Fibroblast of pulmonary artery (primary cell): ENCODE data around the gene EVA1C.

Experiments used
- DNase-seq: peaks from one replicate; pipeline ENCODE4 v3.0.0-alpha.2; 2010; ENCODE audit warnings: low read depth
- H3K4me3 ChIP-seq: replicated peaks from 2 replicates; pipeline ENCODE4 v1.5.1; 2011; ENCODE audit warnings: low read depth, mild to moderate bottlenecking, control low read depth, low read length, moderate library complexity
- TF ChIP-seq, protein P1 (sequence below): IDR thresholded peaks from 2 replicates; pipeline ENCODE4 v1.5.1; 2011; ENCODE audit warnings: mild to moderate bottlenecking, control low read depth, low read length, inconsistent platforms; ENCODE audit errors: missing control alignments

The EVA1C gene

DNA sequence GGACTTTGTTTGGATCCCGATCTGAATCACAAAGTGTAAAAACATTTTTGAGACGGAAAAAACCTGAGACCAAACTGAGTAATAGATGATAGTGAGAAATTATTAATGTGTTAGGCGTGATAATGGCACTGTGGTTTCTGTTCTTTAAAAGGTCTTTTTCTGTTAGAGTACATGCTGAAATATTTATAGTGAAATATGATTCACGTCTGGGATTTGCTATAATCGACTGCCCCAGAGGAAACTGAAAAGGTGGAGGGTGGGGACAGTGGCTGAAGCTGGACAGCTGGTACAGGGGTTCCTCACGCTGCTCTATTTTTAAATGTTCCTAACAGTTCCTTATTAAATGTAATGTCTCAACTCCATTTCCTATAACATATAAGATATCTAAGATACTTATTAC lies 30.9 kb upstream of the EVA1C start:
- TF ChIP-seq, protein P1, sequence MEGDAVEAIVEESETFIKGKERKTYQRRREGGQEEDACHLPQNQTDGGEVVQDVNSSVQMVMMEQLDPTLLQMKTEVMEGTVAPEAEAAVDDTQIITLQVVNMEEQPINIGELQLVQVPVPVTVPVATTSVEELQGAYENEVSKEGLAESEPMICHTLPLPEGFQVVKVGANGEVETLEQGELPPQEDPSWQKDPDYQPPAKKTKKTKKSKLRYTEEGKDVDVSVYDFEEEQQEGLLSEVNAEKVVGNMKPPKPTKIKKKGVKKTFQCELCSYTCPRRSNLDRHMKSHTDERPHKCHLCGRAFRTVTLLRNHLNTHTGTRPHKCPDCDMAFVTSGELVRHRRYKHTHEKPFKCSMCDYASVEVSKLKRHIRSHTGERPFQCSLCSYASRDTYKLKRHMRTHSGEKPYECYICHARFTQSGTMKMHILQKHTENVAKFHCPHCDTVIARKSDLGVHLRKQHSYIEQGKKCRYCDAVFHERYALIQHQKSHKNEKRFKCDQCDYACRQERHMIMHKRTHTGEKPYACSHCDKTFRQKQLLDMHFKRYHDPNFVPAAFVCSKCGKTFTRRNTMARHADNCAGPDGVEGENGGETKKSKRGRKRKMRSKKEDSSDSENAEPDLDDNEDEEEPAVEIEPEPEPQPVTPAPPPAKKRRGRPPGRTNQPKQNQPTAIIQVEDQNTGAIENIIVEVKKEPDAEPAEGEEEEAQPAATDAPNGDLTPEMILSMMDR, result no peak
- no peak for DNase-seq
- no peak overlapping the region for H3K4me3 ChIP-seq

DNA sequence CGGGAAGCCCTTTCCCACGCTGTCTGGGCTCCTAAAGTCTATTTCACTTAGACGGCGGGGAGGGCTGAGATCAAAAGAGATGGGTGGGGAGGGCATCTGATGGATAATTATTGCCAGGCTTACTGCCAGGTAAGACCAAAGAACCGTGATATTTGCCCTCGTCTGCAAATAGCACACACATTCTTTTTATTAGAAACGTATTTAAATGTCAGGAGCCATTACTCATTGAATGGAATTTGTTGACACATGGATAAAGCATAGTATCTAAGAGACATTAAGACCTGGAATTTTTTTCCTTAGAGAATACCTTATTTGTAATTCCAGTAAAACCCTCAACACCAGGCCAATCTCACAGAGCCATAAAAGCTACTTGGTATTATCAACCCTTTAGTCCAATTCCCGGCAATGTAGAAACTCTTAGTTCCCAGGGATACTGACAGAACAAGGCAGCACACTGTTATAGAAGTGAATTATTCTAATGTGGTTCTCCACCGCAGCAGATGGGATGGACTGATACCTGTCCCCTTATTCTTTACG lies 30.3 kb upstream of the EVA1C start:
- TF ChIP-seq, protein P1, result no peak
- H3K4me3 ChIP-seq, result no peak overlapping the region
- DNase-seq, result peak; percentile 54

DNA sequence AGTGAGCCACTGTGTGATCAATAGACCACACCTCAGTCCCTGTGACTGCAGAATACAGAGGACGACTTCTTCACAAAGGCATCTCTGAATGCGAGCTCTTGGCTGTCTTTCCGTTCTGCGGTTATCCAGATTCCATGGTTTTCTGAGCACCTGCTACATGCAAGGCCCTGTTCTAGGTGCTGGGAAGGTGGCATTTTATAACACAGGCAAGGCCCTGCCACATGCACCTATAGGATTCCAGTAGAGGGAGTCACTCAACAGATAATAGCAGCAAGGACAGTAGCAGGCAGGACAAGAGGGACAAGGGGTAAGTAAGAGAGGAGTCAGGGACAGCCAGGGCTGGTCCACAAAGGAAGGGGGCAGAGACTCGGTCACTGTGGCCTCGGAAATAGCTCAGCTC lies 28.7 kb upstream of the EVA1C start:
- no peak for DNase-seq
- no peak overlapping the region for H3K4me3 ChIP-seq
- TF ChIP-seq, protein P1, result no peak

- H3K4me3 ChIP-seq, result no peak overlapping the region
- TF ChIP-seq, protein P1, result no peak
- DNase-seq, result no peak
Observed at GRCh38 chr21:32386195-32386870, 26.2 kb upstream of the EVA1C start.

DNA sequence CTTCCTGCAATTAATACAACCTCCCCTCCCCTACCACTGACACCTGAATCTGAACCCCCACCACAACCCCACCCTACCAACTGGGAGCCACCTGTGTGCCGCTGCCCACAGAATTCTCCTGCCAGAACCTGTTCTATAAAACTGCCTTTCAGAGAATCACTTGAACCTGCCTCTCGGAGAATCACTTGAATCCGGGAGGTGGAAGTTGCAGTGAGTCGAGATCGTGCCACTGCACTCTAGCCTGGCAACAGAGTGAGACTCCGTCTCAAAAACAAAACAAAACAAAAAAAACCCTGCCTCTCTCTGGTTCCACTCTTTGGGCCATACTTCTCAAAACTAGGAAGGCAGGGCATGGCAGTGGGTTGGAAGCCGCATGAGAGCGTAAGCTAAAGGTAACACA lies 25.4 kb upstream of the EVA1C start:
- H3K4me3 ChIP-seq, result no peak overlapping the region
- DNase-seq, result no peak
- TF ChIP-seq, protein P1, result no peak

- TF ChIP-seq, protein P1, result no peak
- no peak overlapping the region for H3K4me3 ChIP-seq
- DNase-seq, result no peak
Observed at GRCh38 chr21:32388306-32388705, 24.2 kb upstream of the EVA1C start.
